LNCaP clone FGC (cell line): Measurements from ENCODE around the gene TRAF2.

ENCODE experiments used
- DNase-seq: peaks from one replicate; pipeline ENCODE4 v3.0.0-alpha.2; 2011; ENCODE audit warnings: low read depth
- H3K4me3 ChIP-seq: 2 replicates; pipeline ENCODE4 v1.5.1; 2011; ENCODE audit warnings: mild to moderate bottlenecking, low read depth, low read length, control low read depth
- CTCF ChIP-seq: IDR thresholded peaks from 2 replicates; pipeline ENCODE4 v1.5.1; 2012; ENCODE audit warnings: mild to moderate bottlenecking; ENCODE audit not compliant: control insufficient read depth, insufficient read depth; ENCODE audit errors: extremely low read depth

The TRAF2 gene

GRCh38 chr9:136953771-136954269 is 67.5 kb downstream of the TRAF2 start:
- DNase-seq = no peak
- no peak overlapping the region for H3K4me3 ChIP-seq

GRCh38 chr9:136954270-136955083 is 68.2 kb downstream of the TRAF2 start:
- no peak for TF ChIP-seq CTCF
- no peak overlapping the region for H3K4me3 ChIP-seq
- DNase-seq = no peak

More at GRCh38 chr9:136953771-136954269, 67.5 kb downstream of the TRAF2 start:
- TF ChIP-seq CTCF = no peak

GRCh38 chr9:136955202-136955942 is 69.1 kb downstream of the TRAF2 start:
- no peak for DNase-seq
- TF ChIP-seq CTCF = no peak
- H3K4me3 ChIP-seq = no peak overlapping the region

- TF ChIP-seq CTCF = no peak
- no peak for DNase-seq
- H3K4me3 ChIP-seq = no peak overlapping the region
These were observed 69.6 kb downstream of the TRAF2 start for GRCh38 chr9:136955943-136956335.

DNA sequence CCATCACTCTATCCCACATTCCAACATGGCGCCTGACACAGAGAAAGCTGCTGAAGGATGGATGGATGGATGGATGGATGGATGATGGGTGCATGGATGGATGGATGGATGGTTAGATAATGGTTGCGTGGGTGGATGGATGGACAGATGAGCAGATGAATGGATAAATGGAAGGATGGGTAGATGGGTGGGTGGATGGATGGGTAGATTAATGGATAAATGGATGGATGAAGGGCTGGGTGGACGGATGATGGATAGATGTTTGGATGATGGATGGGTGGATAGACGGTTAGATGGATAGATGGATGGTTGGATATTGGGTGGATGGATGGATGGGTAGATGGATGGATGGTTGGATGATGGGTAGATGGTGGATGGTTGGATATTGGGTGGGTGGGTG is 70.3 kb downstream of the TRAF2 start:
- no peak for DNase-seq
- TF ChIP-seq CTCF = no peak
- no peak overlapping the region for H3K4me3 ChIP-seq

DNA sequence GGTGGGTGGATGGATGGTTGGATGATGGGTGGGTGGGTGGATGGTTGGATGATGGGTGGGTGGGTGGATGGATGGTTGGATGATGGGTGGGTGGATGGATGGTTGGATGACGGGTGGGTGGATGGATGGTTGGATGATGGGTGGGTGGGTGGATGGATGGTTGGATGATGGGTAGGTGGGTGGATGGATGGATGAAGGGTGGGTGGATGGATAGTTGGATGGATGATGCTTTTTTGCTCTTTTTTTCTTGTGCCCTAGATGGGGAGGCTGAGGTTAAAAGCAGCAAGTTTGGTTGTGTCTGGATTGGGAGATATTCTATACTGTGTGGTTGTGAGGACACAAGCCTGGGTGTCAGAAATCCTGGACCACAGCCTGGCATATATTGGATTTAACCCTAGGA is 71.1 kb downstream of the TRAF2 start:
- no peak for TF ChIP-seq CTCF

More for the DNA sequence above, 71.1 kb downstream of the TRAF2 start:
- H3K4me3 ChIP-seq = no peak overlapping the region
- DNase-seq = no peak
